HG03108 (cell line): ENCODE results near the gene C1GALT1C1.
"Not testable (repeated sequence)": the region's sequence is repeated elsewhere in the genome, so short reads cannot be mapped to it uniquely, and the experiment has no call there.

Experiments used
- ATAC-seq: cut with Tn5 transposase; IDR thresholded peaks from one replicate; pipeline ENCODE4 v1.9.1; 2021; ENCODE audit warnings: moderate library complexity; ENCODE audit not compliant: unreplicated experiment

Gene C1GALT1C1

DNA sequence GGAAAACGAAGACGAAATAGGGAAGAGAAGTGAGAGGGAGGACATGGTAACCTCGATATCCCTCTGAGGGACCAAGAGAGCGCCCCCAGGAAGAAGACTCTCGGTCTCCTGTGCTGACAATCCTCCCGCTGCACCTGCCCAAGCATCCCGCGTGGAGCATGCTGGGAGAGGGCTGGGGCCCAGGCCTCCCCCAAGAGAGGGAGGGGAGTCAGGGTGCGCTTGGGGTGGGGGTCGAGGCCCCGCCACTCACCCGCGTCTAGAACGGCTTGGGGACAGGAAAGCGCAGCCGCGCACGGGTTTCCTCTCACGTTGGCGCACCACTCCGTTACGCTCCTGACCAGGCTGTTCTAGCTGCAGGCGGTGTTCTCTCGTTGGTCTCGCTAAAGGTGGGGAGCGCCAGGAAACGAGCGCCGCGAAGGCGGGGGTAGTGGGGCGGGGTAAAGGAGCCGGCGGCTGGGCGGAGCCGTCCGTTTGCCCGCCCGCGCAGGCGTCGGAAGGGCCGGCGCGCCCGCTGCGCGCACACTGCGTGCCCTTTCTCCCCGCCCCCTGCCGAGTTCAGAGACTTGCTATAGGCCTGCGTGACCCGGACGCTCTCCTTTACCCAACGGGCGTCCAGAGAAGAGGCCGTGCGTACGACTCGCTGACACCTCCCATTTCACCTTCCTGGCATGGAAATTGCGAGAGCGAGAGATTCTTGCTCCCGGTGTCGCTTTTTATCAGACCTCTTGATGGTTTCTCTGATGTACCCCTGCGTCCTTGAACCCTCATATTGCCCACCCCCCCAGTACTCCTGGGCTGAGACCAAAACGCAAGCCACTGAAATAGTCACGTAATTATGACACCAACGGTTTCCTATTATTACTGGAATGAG, at the start of gene C1GALT1C1:
C1GALT1C1 (minus strand) TSS at position 388 of the 871 bp plus-strand sequence. CDS start 2,888 bp downstream, outside the sequence.
- peak; percentile 94 for ATAC-seq

DNA sequence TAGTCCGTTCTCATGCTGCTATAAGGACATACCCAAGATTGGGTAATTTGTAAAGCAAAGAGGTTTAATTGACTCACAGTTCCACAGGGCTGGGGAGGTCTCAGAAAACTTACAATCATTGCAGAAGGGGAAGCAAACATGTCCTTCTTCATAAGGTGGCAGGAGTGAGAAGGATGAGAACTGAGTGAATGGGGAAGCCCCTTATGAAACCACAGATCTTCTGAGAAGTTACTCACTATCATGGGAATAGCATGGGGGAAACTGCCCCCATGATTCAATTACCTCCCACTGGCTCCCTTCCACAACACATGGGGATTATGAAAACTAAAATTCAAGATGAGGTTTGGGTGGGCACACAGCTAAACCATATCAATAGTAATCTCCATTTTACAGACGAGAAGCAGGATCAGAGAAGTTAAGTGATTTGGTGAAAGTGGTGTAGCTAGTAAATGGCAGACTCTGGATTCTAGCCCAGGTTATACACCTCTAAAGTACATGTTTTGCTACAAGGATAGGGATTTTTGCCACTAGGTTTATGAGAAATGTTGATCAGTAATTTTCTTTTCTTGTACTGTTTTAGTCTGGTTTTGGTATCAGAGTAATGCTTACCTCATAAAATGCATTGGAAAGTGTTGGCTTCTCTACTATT, 47.3 kb upstream of the C1GALT1C1 start:
- no peak for ATAC-seq

DNA sequence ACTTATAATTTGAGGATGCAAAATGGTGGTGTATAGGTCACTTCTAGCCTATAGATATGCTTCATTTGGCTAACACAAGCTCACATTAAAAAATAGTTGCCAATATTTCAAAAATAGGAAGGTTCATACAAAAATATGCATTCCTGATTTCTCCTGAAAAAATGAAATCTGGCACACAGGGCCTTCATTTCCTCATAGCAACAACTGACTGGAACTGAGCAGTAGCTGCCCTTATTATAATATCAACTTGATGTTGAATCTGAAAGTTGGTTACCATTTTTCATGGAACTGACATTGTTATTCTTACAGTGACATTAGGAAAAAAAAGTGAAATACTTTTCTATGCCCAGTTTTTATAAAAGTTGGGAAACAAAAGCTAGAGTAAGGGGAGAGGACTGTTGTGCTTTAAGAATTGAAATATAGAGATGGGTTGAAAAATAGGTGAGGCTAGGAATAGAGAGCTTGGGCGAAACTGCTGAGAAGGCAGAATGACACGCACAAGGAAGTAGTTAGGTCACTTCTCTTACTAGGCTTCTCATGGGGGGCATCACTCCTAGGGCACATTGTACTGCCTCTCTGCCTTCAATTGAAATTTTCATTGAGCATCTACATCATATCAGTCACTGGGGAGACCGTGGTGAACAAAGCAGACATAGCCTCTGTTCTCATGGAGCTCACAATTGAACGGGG, 43.1 kb upstream of the C1GALT1C1 start:
- ATAC-seq: no peak

DNA sequence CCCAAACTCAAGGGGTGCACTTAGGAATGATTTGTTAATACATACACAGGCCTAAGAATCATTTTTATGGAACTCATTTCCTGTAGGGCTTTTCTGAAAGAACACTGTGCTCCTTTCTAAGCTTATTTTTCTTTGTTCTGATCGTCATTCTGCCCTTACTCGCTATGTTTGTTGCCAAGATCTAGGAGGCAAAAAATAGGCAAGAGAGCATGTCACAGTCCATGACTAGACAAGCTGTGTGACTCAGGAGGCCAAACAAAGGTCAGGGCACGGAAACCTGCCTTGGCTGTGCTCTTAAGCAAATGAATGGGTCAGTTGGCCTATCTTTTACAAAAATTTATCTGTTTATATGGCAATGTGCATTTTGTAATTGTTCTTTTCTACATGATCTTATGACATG, 42.5 kb upstream of the C1GALT1C1 start:
- no peak for ATAC-seq

DNA sequence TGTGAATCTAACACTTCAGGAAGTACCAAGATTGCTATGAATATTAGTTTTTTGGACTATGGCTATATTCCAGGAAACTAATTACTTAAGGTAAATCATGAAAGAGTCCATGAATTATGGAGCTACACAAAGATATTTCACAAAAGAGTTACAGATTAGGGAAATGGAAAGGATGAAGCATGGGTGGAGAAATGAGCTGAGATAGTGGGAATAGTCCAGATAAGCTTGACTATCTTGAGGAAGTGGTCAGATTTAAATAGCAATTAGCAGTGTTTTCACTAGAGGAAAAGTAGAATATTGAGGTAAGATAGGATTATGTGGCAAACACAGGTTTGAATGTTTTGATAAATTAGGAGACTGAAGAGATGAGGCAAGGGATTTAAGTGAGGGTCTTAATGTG, 42.1 kb upstream of the C1GALT1C1 start:
- no peak for ATAC-seq

DNA sequence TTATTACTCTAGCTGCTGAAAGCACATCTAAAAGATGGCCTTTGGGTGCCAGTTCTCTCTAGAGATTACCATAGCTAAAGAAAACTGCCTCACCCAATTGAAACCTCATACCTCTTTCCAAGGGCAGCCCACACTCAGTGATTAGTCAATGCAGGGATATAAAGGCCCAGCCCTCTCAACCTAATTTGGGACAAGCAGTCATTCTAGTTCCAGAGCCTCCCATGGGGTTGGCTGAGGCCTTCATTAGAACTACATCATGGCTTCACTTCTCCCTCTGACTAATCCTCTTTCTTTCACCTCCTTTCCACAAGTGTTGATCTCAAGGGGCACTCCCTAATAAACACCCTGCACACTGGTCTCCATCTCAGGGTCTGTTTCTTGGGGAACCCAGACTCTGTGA, 38.5 kb upstream of the C1GALT1C1 start:
- no peak for ATAC-seq

DNA sequence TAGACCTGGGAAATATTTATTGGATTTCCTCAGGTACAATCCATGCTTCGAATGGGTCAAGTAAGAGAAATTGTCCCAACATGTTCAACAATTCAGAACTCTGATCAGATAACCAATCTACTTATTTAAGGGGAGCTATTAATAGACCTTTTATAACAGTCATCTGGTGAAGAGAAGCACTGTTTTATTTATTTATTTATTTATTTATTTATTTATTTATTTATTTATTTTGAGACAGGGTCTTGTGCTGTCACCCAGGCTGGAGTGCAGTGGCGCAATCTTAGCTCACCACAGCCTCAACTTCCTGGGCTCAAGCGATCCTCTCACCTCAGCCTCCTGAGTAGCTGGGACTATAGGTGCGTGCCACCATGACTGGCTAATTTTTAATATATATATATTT, 34.7 kb upstream of the C1GALT1C1 start:
- not testable (repeated sequence) for ATAC-seq

DNA sequence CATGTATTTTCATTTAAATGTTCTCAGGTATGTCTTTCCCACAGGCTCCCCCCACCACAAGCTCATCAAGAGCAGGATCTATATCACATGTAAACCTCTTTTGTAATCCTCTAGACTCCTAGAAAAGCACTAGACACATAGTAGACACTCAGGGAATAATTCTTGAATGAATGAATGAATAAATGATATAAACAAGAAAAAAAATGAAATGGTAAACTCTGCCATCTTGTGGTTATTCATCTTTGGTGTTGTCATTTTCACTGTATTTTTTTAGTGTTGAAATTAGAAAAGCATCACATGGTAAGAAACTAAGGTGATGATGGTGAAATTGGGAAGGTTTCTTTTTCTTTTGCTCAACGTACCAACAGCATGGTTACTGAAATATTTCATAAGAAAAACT, 34.2 kb upstream of the C1GALT1C1 start:
- ATAC-seq: no peak

DNA sequence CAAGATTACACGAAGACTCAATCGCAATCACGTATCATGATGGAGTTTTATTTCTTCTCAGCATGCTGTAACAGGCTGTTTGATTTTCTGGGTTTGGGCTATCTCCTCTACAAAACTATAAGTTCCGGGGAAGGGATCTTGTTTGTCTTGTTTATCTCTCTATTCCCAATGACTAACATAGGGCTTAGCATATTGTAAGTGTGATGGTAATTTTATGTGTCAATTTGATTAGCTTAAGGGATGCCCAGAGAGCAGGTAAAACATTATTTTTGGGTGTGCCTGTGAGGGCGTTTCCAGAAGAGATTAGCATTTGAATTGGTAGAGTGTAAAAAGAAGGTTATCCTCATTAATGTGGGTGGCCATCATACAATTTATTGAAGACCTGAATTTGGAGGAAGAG, 32.8 kb upstream of the C1GALT1C1 start:
- no peak for ATAC-seq

DNA sequence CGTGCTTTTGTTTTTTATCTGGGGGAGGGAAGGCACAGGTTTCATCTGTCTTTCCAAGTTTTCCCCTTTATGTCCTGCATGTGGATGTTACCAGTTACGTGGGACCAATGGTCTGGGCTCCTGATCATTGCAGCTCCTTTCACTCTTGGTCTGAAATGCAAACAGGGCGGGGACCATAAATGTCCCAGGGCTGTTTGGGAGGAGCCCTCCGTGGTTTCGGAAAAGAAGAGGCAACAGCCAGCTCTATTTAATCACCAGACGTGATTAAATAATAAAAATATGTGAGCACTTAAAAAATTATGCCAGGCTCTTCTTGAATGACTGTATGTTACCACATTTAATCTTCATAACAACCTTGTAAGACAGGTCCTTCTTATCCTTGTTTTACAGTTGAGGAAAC, 30.8 kb upstream of the C1GALT1C1 start:
- no peak for ATAC-seq

DNA sequence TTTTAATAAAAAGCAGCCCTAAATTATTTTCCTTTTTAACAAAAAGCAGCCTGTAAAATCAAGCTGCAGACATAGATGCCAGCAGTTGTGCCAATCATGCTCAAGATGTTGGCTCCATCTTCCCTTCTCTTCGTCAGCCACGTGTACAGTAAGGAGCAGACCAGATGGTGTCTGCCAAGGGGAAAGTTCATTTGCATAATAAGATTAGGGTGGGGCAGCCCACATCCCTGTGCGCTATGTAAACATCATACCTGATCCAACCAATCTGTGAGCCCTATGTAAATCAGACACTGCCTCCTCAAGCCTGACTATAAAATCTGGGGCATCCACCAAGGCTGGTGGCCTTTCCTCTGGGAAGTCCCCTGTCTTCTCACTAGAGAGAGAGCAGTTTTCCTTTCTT, 23.1 kb upstream of the C1GALT1C1 start:
- no peak for ATAC-seq

DNA sequence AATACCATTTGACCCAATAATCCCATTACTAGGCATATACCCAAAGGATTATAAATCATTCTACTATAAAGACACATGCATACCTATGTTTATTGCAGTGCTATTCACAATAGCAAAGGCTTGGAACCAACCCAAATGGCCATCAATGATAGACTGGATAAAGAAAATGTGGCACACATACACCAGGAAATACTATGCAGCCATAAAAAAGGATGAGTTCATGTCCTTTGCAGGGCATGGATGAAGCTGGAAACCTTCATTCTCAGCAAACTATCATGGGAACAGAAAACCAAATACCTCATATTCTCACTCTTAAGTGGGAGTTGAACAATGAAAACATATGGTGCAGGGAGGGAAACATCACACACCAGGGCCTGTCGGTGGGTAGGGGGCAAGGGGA, 22.4 kb upstream of the C1GALT1C1 start:
- ATAC-seq: not testable (repeated sequence)

DNA sequence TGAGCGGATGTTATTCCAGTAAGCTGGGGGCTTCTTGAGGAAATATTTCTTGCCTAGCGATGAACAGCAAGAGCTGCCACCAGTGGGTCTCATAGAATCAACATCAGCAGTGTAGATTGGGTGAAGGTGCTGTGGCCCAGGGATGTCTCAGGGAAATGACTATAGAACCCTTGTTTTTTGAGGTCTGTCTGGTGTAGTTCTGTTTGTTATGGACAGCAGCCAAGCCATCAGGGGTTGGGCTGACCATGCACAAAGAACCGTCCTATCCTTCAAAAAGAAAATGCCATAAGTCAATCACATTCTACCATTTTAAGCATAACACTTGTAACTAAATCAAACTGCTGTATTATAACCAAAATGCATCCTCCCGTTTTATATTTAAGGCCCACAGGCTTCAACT, 17.3 kb upstream of the C1GALT1C1 start:
- no peak for ATAC-seq

DNA sequence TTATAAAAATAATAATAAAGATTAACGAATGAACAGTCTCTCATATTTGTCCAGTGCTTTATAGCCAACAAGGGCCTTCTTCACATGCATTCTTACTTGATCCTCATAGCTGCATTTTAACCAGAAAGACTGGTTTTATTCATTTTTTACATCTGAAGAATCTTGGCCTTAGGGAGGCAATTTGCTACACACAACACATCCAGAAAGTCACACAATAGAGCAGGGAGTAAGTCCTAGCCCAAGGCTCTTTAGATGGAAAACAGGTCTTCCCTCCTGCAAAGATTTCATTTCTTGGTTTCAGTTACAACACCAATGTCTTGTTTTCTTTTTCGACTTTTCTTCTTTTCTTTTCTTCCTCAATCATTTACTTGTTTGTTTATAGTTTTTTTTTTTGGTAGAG, 13.0 kb upstream of the C1GALT1C1 start:
- no peak for ATAC-seq

DNA sequence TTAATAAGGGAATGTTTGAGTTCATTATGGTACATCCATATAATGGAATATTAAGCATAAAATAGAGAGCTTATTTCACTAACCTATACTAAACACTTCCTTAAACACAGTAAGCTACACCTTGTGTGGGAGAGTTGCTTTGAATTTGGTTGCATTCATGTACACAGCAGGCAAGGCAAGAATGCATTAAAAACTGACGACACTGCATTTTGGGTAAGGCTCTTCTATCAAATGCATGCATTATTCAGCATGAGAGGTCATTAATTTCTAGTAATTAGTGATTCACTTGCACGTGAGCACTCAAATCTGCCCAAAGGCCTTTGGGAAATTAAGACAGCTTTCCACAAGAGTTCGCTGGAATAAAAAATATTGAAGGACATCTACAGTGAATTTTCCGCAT, 8.8 kb upstream of the C1GALT1C1 start:
- ATAC-seq: no peak

DNA sequence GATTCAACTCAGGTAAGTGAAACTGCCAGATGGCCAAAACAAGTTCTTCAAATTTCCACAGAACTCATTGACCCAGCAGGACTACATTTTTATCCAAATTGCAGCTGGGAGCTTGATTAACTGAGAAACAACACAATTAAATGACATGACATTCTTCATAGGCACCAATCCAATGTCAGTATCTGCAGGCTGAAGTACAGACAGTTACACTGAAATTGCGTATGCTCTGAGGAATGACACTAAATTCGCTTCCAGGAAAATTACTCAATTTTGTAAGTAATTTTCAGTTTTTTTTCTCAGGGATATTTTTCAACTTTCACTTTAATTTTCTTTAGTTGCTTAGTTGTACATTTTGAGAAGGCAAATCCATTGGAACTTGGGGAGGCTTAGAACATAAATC, 4.5 kb downstream of the C1GALT1C1 start:
- ATAC-seq: no peak

DNA sequence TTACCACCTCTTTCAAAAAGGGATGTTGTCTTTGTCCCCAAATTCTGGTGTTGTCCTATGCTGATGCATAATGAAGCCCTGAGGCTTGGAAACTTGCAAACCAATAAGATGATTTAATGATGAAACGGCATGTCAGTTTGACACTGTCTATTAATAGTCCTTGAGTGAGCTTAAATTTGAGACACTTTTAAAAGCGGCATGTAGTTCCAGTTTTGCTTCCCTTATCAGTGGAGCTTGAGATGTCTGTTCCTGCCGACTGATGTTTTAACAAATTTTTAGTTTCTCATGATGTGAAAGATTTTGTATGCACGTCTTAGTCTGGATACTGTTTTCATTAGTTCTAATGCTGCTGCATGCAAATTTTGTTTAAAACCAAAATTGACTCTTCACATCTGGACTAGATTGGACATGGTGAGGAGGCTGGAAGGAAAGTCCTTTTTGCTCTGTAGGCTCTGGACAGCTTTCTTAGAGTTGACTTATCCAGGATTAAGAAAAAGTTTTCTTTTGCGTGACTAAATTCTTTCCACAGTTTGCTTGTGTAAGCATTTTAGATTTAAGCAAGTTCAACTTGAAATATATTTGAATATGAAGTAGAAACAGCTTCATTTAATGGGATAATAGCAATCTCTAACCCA, 11.7 kb downstream of the C1GALT1C1 start:
- no peak for ATAC-seq

DNA sequence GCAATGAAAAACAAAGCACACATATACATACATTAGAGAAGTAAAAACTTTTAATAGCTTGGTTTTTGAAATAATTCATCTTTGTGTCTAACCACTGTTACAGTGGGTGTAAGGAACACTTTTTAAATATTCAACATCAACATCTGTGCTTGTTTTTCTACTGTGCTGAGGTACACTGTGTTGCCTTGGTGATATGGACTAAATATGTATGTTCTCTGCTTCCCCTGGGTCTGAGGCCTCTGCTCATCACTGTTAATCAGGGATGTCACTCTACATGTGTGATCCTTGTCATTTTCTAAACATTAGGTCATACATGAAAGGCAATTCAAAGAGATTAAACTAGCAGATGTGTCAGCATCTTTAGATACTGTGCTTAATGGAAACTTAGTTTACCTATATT, 15.0 kb downstream of the C1GALT1C1 start:
- no peak for ATAC-seq

DNA sequence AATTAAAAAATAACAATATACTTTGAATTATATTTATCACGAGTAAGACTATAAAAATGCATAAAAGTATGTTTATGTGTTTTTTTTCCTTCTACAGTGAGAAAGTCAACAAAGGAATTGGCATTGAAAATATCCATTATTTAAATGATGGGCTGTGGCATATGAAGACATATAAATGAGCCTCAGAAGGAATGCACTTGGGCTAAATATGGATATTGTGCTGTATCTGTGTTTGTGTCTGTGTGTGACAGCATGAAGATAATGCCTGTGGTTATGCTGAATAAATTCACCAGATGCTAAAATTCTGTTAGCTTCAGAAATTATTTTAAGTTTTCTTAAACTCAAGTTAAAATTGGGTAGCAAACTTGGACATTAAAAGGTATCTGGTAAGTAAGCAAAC, 17.8 kb downstream of the C1GALT1C1 start:
- ATAC-seq: no peak

DNA sequence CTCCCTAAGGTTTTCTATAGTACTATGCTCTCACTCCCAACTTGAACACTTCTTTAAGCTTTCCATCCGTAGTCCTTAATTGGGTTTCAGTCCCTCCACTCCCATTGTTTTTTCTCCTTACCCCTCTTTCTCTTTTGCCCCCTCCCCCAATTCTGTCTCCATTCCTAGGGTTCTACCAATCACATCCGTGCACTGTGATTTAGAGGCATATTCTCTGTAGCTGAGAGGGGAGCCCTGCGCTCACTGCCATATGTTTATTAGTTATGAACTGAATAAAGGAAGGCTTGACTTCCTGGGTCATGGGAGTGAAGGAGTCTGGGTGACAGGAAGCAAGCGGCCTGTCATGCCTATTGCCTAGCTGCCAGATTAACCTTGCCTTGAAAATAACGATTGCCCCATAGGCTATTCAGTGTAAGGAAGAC, 25.5 kb downstream of the C1GALT1C1 start:
- ATAC-seq: no peak

DNA sequence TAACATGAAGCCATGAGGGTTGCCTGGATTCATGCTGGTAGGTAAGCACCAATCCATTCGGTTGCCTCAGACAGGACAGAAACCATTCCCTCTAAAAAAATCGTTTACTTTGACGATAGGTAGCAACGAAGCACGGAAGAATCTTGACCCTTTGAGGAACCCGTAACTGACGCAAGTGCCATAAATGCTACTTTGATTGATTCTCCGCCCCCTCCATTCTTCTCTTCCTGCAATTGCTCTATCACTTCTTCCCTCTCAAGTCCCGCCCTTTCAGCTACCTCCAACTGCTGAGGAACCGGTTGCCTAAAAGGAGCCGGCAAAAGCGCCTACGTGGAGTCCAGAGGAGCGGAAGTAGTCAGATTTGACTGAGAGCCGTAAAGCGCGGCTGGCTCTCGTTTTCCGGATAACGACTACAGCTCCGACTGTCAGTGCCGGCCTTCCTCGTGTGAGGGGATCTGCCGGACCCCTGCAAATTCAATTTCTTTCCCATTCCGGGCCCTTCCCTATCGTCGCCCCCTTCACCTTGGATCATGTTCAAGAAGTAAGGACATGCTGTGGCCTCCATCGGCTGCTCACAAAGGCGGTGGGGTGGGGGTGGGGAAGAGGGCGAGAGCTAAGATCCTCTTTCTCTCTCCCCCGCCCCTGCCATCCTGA, 26.0 kb downstream of the C1GALT1C1 start, which contains the start of gene MCTS1:
MCTS1 (plus strand) TSS at position 395 of the 654 bp plus-strand sequence; CDS start at position 531, 136 bp downstream.
- ATAC-seq: peak; percentile 89
